ENCODE results near the gene JADE2.

- no peak for TF ChIP-seq TAF1 (IDR thresholded peaks at IDR 0.05; ENCODE audit: low read depth)
- no peak for TF ChIP-seq ZBTB7A (IDR thresholded peaks at IDR 0.05; ENCODE audit: low read depth)
- no peak for TF ChIP-seq TCF12 (IDR thresholded peaks at IDR 0.05; ENCODE audit: low read depth)
- TF ChIP-seq RAD21 (IDR thresholded peaks at IDR 0.05; ENCODE audit: low read depth) = no peak
- TF ChIP-seq EP300 (IDR thresholded peaks at IDR 0.05; ENCODE audit: borderline replicate concordance) = no peak
- TF ChIP-seq NFIC (IDR thresholded peaks at IDR 0.05) = no peak
- TF ChIP-seq CEBPB (IDR thresholded peaks at IDR 0.05) = no peak
- no peak for TF ChIP-seq FOXM1 (IDR thresholded peaks at IDR 0.05; ENCODE audit: borderline replicate concordance, low read depth)
- no peak for TF ChIP-seq YY1 (IDR thresholded peaks at IDR 0.05; ENCODE audit: low read depth)
- TF ChIP-seq TEAD4 (IDR thresholded peaks at IDR 0.05) = no peak
- no peak for TF ChIP-seq CREB1 (IDR thresholded peaks at IDR 0.05; ENCODE audit: low read depth)
These were observed 57.5 kb downstream of the JADE2 start for GRCh38 chr5:134582941-134583340.

Data from Ishikawa (cell line).